Psoas muscle (tissue), 8 donors: ENCODE data around the gene APLN. TPM values are rescaled to one million over a fixed set of nuclear protein-coding genes. Genes with fewer than 3 reads are reported as not detected.
A peak's percentile ranks its signal among the peaks of the same experiment; 100 is the strongest.

Experiments used
- ATAC-seq, 4 donors: fragments of 200-7000 bp; cut with Tn5 transposase; one replicate each; pipeline ENCODE4 v1.9.1; 2020; ENCODE audit warnings: moderate library complexity in 3 of 4, mild to moderate bottlenecking in 2 of 4
- DNase-seq, 2 donors: peaks; one replicate each; pipeline ENCODE4 v3.0.0-alpha.2; 2020
- H3K27ac ChIP-seq: fragments of 200-600 bp; one replicate; pipeline ENCODE4 v1.8.0; 2022
- H3K27me3 ChIP-seq, 3 donors: fragments of 200-600 bp in 1 of 3; one replicate each; pipeline versions ENCODE4 v1.6.1 to v1.8.0; 2013 to 2022; ENCODE audit warnings: low read length in 2 of 3, mild to moderate bottlenecking in 2 of 3, moderate library complexity in 1 of 3; ENCODE audit not compliant: insufficient read depth in 3 of 3
- H3K36me3 ChIP-seq, 2 donors: fragments of 200-600 bp in 1 of 2; one replicate each; pipeline versions ENCODE4 v1.6.1 to v1.8.0; 2013 to 2022; ENCODE audit warnings: low read depth in 1 of 2, mild to moderate bottlenecking in 1 of 2, moderate library complexity in 1 of 2; ENCODE audit not compliant: insufficient read depth in 1 of 2
- H3K4me1 ChIP-seq: fragments of 200-600 bp; one replicate; pipeline ENCODE4 v1.8.0; 2022
- H3K4me3 ChIP-seq: fragments of 200-600 bp; one replicate; pipeline ENCODE4 v1.8.0; 2022; ENCODE audit warnings: mild to moderate bottlenecking
- H3K9me3 ChIP-seq: fragments of 200-600 bp; one replicate; pipeline ENCODE4 v1.8.0; 2022
- WGBS, 3 donors: extraction: QIAGEN DNeasy Blood & Tissue Kit; methylation state at CpG; one replicate each; pipeline versions ENCODE4 v1.1.6 to v1.1.7; 2013; 5-methylcytosine and 5-hydroxymethylcytosine counted together
- intact Hi-C, 2 donors: fragments of 100-400 bp; cut with DNase I; formaldehyde crosslinking; loops; one replicate each; pipeline versions ENCODE4 v1.11.0 to v1.14.2; 2022
- polyA plus RNA-seq, 3 donors: library from polyadenylated mRNA; stranded (reverse); fragments of 200-250 nt; gene quantifications; one replicate each; pipeline ENCODE4 v1.2.3, GENCODE V29; 2013
- total RNA-seq, 4 donors: library from RNA; stranded (reverse); fragmentation: NEBNext Ultra II Directional in 2 of 4; extraction: Animal tissue kit (Norgen Biotek cat#: 25700) in 2 of 4; gene quantifications; one replicate each; pipeline versions ENCODE4 v1.2.1 to v1.2.4, GENCODE V29; 2021 to 2023
- TF ChIP-seq, protein P1 (sequence below): fragments of 200-600 bp; IDR thresholded peaks from one replicate; pipeline ENCODE4 v1.8.0; 2022; ENCODE audit warnings: antibody characterized with exemption
- donor health status: healthy with polysubstance abuse.
- donor health status: DM: no; HTN: no; CAD: no; lungs with moderate emphysema.
- donor health status: Bipolar disorder and iron deficiency.
- donor health status: healthy.
- donor health status: DM: yes; HTN: yes; CAD: no.
- donor health status: DM: no; HTN: no; CAD: no.
- donor health status: DM: no; HTN: no; CAD: no.
- donor health status: DM: yes; HTN: yes; CAD: no.

Gene APLN
- total and polyA plus RNA-seq, 7 donors: 0.13 to 4.1 (median 0.86) TPM

DNA sequence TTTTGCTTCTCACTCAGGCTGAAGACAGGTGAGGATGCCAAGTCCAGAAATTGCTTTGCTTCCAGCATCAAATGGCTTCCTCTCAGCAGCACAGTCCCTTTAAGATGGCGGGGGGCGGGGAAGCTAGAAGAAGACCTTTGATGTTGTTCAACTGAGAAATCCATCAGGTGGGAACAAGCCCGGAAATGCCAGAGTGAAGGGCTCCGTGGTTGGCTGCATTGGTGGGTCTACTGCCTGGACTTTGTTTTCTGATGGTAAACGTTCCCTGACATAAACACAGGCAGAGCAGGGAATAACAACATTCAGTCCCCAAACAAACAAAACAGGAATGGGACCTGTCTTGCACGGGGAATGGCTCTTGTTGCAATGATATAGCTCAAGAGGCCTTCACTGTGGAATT is 37.3 kb downstream of the APLN start:
- intact Hi-C loops: no loop called here
- Histone ChIP-seq H3K27me3 (no peaks in the 10 kb centered on the region), H3K27ac (no peak overlapping the region), H3K4me1 (no peaks in the 10 kb centered on the region), H3K4me3 (no peak overlapping the region), H3K9me3 (no peaks in the 10 kb centered on the region), H3K36me3 (no peaks in the 10 kb centered on the region)
- DNase-seq: no peak
- TF ChIP-seq, protein P1, sequence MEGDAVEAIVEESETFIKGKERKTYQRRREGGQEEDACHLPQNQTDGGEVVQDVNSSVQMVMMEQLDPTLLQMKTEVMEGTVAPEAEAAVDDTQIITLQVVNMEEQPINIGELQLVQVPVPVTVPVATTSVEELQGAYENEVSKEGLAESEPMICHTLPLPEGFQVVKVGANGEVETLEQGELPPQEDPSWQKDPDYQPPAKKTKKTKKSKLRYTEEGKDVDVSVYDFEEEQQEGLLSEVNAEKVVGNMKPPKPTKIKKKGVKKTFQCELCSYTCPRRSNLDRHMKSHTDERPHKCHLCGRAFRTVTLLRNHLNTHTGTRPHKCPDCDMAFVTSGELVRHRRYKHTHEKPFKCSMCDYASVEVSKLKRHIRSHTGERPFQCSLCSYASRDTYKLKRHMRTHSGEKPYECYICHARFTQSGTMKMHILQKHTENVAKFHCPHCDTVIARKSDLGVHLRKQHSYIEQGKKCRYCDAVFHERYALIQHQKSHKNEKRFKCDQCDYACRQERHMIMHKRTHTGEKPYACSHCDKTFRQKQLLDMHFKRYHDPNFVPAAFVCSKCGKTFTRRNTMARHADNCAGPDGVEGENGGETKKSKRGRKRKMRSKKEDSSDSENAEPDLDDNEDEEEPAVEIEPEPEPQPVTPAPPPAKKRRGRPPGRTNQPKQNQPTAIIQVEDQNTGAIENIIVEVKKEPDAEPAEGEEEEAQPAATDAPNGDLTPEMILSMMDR: no peak
- WGBS, 3 donors: 62 to 79% (median 71%) methylated on average over 6 of the region's 6 CpGs
- ATAC-seq: no peak

DNA sequence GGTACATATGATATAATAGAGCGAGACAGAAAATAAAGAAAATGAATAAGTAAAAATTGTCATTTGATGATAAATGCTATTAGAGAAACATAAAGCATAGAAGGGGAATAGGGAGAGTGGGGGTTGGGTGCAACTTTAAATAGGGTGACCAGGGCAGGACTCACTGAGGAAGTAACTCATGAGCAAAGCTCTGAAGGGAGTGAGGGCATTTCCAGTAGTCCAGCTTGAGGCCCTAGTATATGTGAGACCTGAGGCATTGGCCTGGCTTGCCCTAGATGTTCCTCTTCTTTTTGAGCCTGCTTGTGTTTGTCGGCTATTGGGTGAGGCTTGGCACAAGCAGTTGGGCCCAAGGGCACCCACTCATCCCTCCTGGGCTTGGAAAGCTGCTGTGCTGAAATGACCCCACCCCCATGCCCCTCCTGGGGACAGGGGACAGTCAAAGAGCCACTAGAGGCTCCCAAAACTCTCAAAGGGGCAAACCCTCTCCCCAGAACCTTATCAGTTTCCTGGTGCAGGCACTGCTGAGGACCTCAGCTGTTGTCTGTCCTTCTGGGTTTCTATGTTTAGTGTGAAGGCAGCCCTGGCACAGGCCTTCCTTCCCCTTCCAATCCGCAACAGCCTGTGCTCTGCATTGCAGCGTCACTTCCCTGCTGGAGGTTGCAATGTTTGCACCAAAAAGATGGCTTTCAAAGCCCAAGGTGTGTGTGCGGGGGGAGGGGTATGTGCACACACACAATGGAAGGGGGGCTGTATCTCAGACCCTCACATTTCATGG is 40.1 kb downstream of the APLN start:
- intact Hi-C loops: no loop called here
- TF ChIP-seq, protein P1: no peak
- peak in 1 of 4 donors; percentile 11 for ATAC-seq
- no peak for DNase-seq
- Histone ChIP-seq H3K36me3 (no peaks in the 10 kb centered on the region), H3K27me3 (no peaks in the 10 kb centered on the region), H3K4me1 (no peaks in the 10 kb centered on the region), H3K4me3 (no peak overlapping the region), H3K27ac (no peak overlapping the region), H3K9me3 (no peaks in the 10 kb centered on the region)
- 50 to 71% (median 62%) methylated on average over 4 to 5 of the region's 5 CpGs for WGBS, 3 donors

DNA sequence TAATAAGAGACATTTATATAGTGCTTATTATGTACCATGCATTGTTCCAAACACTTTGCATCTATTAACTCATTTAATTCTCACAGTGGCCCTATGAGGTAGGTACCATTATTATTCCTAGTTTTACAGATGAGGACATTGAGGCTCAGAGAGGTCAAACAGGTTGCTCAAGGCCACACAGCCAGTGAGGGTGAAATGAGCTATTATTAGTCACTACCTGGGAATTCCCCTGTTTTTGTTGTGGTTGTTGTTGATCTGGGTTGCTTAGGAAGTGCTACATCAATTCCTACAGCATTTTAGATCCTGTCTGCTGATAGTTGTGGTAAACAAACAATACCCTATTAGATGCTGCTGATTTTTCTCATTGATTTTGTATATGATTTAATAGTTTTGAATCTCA is 41.2 kb downstream of the APLN start:
- H3K4me1 ChIP-seq: no peaks in the 10 kb centered on the region
- no peak overlapping the region for H3K4me3 ChIP-seq
- H3K27ac ChIP-seq: no peak overlapping the region
- H3K9me3 ChIP-seq: no peaks in the 10 kb centered on the region
- DNase-seq (no peak), ATAC-seq (no peak)
- H3K36me3 ChIP-seq: no peaks in the 10 kb centered on the region
- H3K27me3 ChIP-seq: no peaks in the 10 kb centered on the region
- TF ChIP-seq, protein P1: no peak
- intact Hi-C loops: no loop called here

DNA sequence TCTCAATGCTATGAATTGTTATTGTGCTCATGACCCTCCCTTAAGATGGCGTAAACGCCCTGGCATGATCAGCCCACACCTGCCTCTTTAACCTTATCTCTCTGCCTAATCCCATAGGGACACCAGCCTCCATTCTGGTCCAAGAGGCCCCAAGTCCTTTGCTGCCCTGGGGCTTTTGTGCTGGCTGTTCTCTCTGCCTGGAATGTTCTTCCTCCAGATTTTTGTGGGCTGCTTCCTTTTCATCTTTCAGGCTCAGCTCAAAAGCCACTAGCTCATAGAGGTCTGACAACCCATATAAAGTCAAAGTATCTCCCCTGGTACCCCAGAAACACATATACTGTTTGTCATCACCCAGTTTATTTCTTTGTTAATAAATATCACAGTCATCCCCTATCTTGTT is 42.4 kb downstream of the APLN start:
- no peaks in the 10 kb centered on the region for H3K4me1 ChIP-seq
- WGBS, 3 donors: 71 to 91% (median 91%) methylated on average over 2 of the region's 2 CpGs
- ATAC-seq: no peak
- intact Hi-C loops: no loop called here
- no peak overlapping the region for H3K27ac ChIP-seq
- H3K36me3 ChIP-seq: no peaks in the 10 kb centered on the region
- TF ChIP-seq, protein P1: no peak
- H3K27me3 ChIP-seq: no peaks in the 10 kb centered on the region
- no peak for DNase-seq
- H3K4me3 ChIP-seq: no peak overlapping the region
- H3K9me3 ChIP-seq: no peaks in the 10 kb centered on the region

DNA sequence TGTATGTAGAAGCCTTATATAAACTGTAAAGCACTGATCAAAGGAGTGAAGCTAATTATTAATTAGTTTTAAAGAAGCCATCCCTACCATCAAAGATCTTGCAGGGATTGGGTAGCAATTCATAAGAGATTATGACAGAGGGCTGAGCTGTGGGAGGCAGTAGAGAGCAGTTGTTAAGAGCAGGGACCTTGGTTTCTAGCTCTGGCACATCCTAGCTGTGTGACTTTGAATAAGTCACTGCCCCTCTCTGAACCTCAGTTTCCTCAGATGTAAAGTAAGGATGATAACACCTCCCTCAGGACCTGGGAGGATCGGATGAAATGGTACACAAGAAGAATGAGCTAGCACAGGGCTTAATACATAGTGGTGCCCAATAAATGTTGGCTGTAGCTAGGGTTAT is 45.4 kb downstream of the APLN start:
- Histone ChIP-seq H3K27ac (no peak overlapping the region), H3K9me3 (no peaks in the 10 kb centered on the region), H3K36me3 (no peaks in the 10 kb centered on the region), H3K27me3 (no peaks in the 10 kb centered on the region), H3K4me3 (no peak overlapping the region), H3K4me1 (peaks cover 4% of the 10 kb centered on the region)
- no peak for ATAC-seq
- TF ChIP-seq, protein P1: no peak
- intact Hi-C loops: loop anchor here (5.0 to 10.0 kb wide), 5 partner anchors 118 to 1305 kb away; partner anchors contain the start of gene UTP14A (in 1 of the 2)
- 59 to 94% (median 88%) methylated on average over 1 of the region's 1 CpG for WGBS, 3 donors
- no peak for DNase-seq
